SK-N-SH treated with all-trans-retinoic acid at 6 μM for 48 hours (cell line): ENCODE measurements around the gene ABLIM1.

Experiments
- CREB5 ChIP-seq: fragments of 250-450 bp; sonication (Bioruptor Pico); IDR thresholded peaks from 2 replicates; pipeline ENCODE4 v1.5.1; 2020; ENCODE audit warnings: low read depth, mild to moderate bottlenecking, moderate library complexity
- ISL1 ChIP-seq: fragments of 250-450 bp; sonication (Bioruptor Pico); IDR thresholded peaks from 2 replicates; pipeline ENCODE4 v2.1.2; 2022; ENCODE audit warnings: mild to moderate bottlenecking, moderate library complexity
- PATZ1 ChIP-seq: fragments of 250-450 bp; sonication (Bioruptor Pico); IDR thresholded peaks from 2 replicates; pipeline ENCODE4 v1.8.0; 2020; ENCODE audit warnings: mild to moderate bottlenecking, moderate library complexity, borderline replicate concordance
- PPARA ChIP-seq: fragments of 250-450 bp; sonication (Bioruptor Pico); IDR thresholded peaks from 2 replicates; pipeline ENCODE4 v1.5.0; 2020; ENCODE audit warnings: mild to moderate bottlenecking, borderline replicate concordance
- RARB ChIP-seq: fragments of 250-450 bp; sonication (Bioruptor Pico); IDR thresholded peaks from 2 replicates; pipeline ENCODE4 v1.8.0; 2021; ENCODE audit warnings: mild to moderate bottlenecking, moderate library complexity
- SNAI2 ChIP-seq: fragments of 250-450 bp; sonication (Bioruptor Pico); IDR thresholded peaks from 2 replicates; pipeline ENCODE4 v1.5.0; 2020; ENCODE audit warnings: mild to moderate bottlenecking, moderate library complexity
- ZC3H10 ChIP-seq: fragments of 250-450 bp; sonication (Bioruptor Pico); IDR thresholded peaks from 2 replicates; pipeline ENCODE4 v1.5.1; 2021; ENCODE audit warnings: mild to moderate bottlenecking, moderate library complexity
- ZFP3 ChIP-seq: fragments of 250-450 bp; sonication (Bioruptor Pico); IDR thresholded peaks from 2 replicates; pipeline ENCODE4 v1.5.0; 2020; ENCODE audit warnings: mild to moderate bottlenecking, moderate library complexity
- ZNF565 ChIP-seq: fragments of 450-650 bp; formaldehyde crosslinking; conservative IDR thresholded peaks from 2 replicates; pipeline ENCODE4 v1.5.0; 2020; ENCODE audit warnings: low read depth, mild to moderate bottlenecking, moderate library complexity
- ZNF70 ChIP-seq: fragments of 450-650 bp; formaldehyde crosslinking; IDR thresholded peaks from 2 replicates; pipeline ENCODE4 v1.5.0; 2020; ENCODE audit warnings: mild to moderate bottlenecking, moderate library complexity
- TF ChIP-seq, protein P1 (sequence below): fragments of 250-450 bp; sonication (Bioruptor Pico); IDR thresholded peaks from 2 replicates; pipeline ENCODE4 v1.8.0; 2021; ENCODE audit warnings: low read depth, mild to moderate bottlenecking, moderate library complexity, borderline replicate concordance

DNA sequence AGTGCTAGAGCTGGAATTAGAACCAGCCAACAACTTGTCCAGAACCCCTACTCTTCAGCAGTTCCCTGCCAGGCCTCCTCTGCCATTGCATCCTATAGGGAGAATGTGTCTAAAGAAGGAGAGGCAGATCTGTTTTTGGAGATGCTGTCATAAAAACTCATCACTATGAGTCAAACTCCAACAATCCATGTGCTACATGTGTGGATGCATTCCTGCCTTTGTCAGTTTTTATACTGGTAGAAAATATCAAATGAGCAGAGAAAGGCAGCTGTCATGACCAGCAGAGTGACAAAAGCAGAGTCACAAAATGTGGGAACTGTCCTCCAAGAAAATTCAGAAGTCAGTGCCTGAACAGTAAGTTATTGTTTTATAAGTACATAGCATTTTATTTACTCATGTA lies 93.0 kb downstream of the ABLIM1 start:
- TF ChIP-seq RARB (CRISPR knock-in tag) (no peak), ISL1 (CRISPR knock-in tag) (no peak), PATZ1 (CRISPR knock-in tag) (no peak), CREB5 (CRISPR knock-in tag) (no peak), ZNF70 (CRISPR knock-in tag) (no peak), ZFP3 (CRISPR knock-in tag) (no peak), SNAI2 (no peak), ZNF565 (CRISPR knock-in tag) (no peak), ZC3H10 (CRISPR knock-in tag) (no peak), PPARA (CRISPR knock-in tag) (no peak)
- TF ChIP-seq, protein P1, sequence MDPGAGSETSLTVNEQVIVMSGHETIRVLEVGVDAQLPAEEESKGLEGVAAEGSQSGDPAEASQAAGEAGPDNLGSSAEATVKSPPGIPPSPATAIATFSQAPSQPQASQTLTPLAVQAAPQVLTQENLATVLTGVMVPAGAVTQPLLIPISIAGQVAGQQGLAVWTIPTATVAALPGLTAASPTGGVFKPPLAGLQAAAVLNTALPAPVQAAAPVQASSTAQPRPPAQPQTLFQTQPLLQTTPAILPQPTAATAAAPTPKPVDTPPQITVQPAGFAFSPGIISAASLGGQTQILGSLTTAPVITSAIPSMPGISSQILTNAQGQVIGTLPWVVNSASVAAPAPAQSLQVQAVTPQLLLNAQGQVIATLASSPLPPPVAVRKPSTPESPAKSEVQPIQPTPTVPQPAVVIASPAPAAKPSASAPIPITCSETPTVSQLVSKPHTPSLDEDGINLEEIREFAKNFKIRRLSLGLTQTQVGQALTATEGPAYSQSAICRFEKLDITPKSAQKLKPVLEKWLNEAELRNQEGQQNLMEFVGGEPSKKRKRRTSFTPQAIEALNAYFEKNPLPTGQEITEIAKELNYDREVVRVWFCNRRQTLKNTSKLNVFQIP, result no peak
